GM12878 (cell line): ENCODE results near the gene MED13L. TPM values are rescaled to one million over a fixed set of nuclear protein-coding genes. Genes with fewer than 3 reads are reported as not detected.

ENCODE experiments used
- ATAC-seq: fragments of 200-7000 bp; cut with Tn5 transposase; 3 replicates; pipeline ENCODE4 v1.9.1; 2020; ENCODE audit warnings: mild to moderate bottlenecking, moderate library complexity
- BruUV-seq: library from RNA; stranded (reverse); fragments of 400-500 nt; replicated peaks from 2 replicates; lab custom pipeline; 2021; lab: Mats Ljungman, UMichigan
- CTCF ChIA-PET: fragments of 300-600 bp; sonication (Branson Sonifier 250); formaldehyde crosslinking; extraction: SDS; loops from one replicate; lab custom pipeline; 2021; ENCODE audit warnings: inconsistent platforms; lab: Yijun Ruan, JAX
- POLR2A ChIA-PET: fragments of 350-600 bp; formaldehyde crosslinking; extraction: SDS; loops from one replicate; lab custom pipeline; 2021; ENCODE audit warnings: inconsistent platforms; lab: Charles Lee
- RAD21 ChIA-PET: fragments of 300-600 bp; sonication (Branson Sonifier 250); formaldehyde crosslinking; loops from one replicate; lab custom pipeline; 2023; ENCODE audit warnings: antibody characterized with exemption; ENCODE audit not compliant: unreplicated experiment; lab: Charles Lee
- SMC1A ChIA-PET: fragments of 300-600 bp; sonication (Branson Sonifier 250); formaldehyde crosslinking; loops from one replicate; lab custom pipeline; 2023; ENCODE audit not compliant: unreplicated experiment, uncharacterized antibody; lab: Charles Lee
- DNase-seq: peaks from one replicate; pipeline ENCODE4 v3.0.0-alpha.2; 2011; ENCODE audit warnings: low read depth, low spot score
- FAIRE-seq: peaks from 3 replicates; lab custom pipeline; 2011; peaks lifted over from hg19 to GRCh38; lab: Jason Lieb, UNC
- H2AFZ ChIP-seq: 2 replicates; pipeline ENCODE4 v1.6.0; 2011; ENCODE audit warnings: low read depth, low read length, control low read depth; ENCODE audit not compliant: control insufficient read depth
- H3K27ac ChIP-seq: 2 replicates; pipeline ENCODE4 v1.5.1; 2011; ENCODE audit warnings: control low read depth; ENCODE audit not compliant: control insufficient read depth, insufficient read depth
- H3K27me3 ChIP-seq, 2 experiments: replicated peaks in 1 of 2; 2 replicates each; pipeline versions ENCODE4 v1.6.0 to v1.6.1; 2011; ENCODE audit warnings: low read length in 1 of 2; ENCODE audit not compliant: control insufficient read depth in 2 of 2, insufficient read depth in 2 of 2
- H3K36me3 ChIP-seq, 2 experiments: 2 replicates each; pipeline ENCODE4 v1.5.1; 2011; ENCODE audit warnings: low read length in 1 of 2; ENCODE audit not compliant: control insufficient read depth in 2 of 2, insufficient read depth in 2 of 2
- H3K4me1 ChIP-seq: 2 replicates; pipeline ENCODE4 v1.6.1; 2011; ENCODE audit warnings: mild to moderate bottlenecking, low read length, moderate library complexity, mixed read lengths; ENCODE audit not compliant: control insufficient read depth, insufficient read depth
- H3K4me2 ChIP-seq: 2 replicates; pipeline ENCODE4 v1.6.0; 2011; ENCODE audit warnings: control low read depth; ENCODE audit not compliant: control insufficient read depth, insufficient read depth
- H3K4me3 ChIP-seq: fragments of 200-600 bp; sonication (generic); 2 replicates; pipeline ENCODE4 v1.5.1; 2016
- H3K79me2 ChIP-seq: 2 replicates; pipeline ENCODE4 v1.6.0; 2011; ENCODE audit warnings: low read length; ENCODE audit not compliant: control insufficient read depth, insufficient read depth
- H3K9ac ChIP-seq: 2 replicates; pipeline ENCODE4 v1.8.0; 2011; ENCODE audit warnings: low read length, control low read depth, mixed read lengths; ENCODE audit not compliant: control insufficient read depth, insufficient read depth
- H3K9me3 ChIP-seq: replicated peaks from 3 replicates; pipeline ENCODE4 v1.5.1; 2011; ENCODE audit warnings: mild to moderate bottlenecking, low read length; ENCODE audit not compliant: control insufficient read depth, insufficient read depth
- H4K20me1 ChIP-seq: 2 replicates; pipeline ENCODE4 v1.6.0; 2011; ENCODE audit not compliant: control insufficient read depth, insufficient read depth
- ASH2L ChIP-seq: fragments of 300-600, 200-600 bp; sonication (generic); IDR thresholded peaks from 2 replicates; pipeline ENCODE4 v1.6.1; 2017; ENCODE audit warnings: low read depth, mild to moderate bottlenecking, borderline replicate concordance
- CHD2 ChIP-seq: IDR thresholded peaks from 2 replicates; pipeline ENCODE4 v1.6.1; 2011; ENCODE audit warnings: low read depth, low read length, improper control_type of control experiment, borderline replicate concordance
- DPF2 ChIP-seq: fragments of 450-650 bp; IDR thresholded peaks from 2 replicates; pipeline ENCODE4 v1.6.1; 2017; ENCODE audit warnings: mild to moderate bottlenecking
- E2F4 ChIP-seq: IDR thresholded peaks from 2 replicates; pipeline ENCODE4 v1.6.1; 2012; ENCODE audit warnings: low read depth, low read length, improper control_type of control experiment
- EP300 ChIP-seq, 2 experiments: fragments of 150-350 bp in 1 of 2; IDR thresholded peaks; 2 replicates each; pipeline ENCODE4 v1.6.1; 2011 to 2012; ENCODE audit warnings: low read depth in 2 of 2, low read length in 2 of 2, borderline replicate concordance in 1 of 2, improper control_type of control experiment in 1 of 2, inconsistent platforms in 1 of 2; ENCODE audit not compliant: control insufficient read depth in 1 of 2
- GATAD2B ChIP-seq: fragments of 450-650 bp; conservative IDR thresholded peaks from 2 replicates; pipeline ENCODE4 v1.6.1; 2017; ENCODE audit warnings: low read depth, mild to moderate bottlenecking, moderate library complexity
- IKZF2 ChIP-seq, 2 experiments: fragments of 450-650 bp; IDR thresholded peaks; 2 replicates each; pipeline ENCODE4 v1.6.1; 2017; ENCODE audit warnings: mild to moderate bottlenecking in 2 of 2, moderate library complexity in 2 of 2
- IRF5 ChIP-seq: fragments of 450-650 bp; IDR thresholded peaks from 2 replicates; pipeline ENCODE4 v1.6.1; 2017; ENCODE audit warnings: borderline replicate concordance
- LARP7 ChIP-seq: fragments of 450-650 bp; IDR thresholded peaks from 2 replicates; pipeline ENCODE4 v1.6.1; 2017; ENCODE audit warnings: mild to moderate bottlenecking
- NFIC ChIP-seq: IDR thresholded peaks from 2 replicates; pipeline ENCODE4 v1.6.1; 2012; ENCODE audit warnings: low read depth, mild to moderate bottlenecking, inconsistent platforms, low read length, moderate library complexity
- NFYA ChIP-seq: IDR thresholded peaks from 2 replicates; pipeline ENCODE4 v1.6.1; 2011; ENCODE audit warnings: low read depth, mild to moderate bottlenecking, low read length, improper control_type of control experiment, borderline replicate concordance
- PAX8 ChIP-seq: fragments of 450-650 bp; IDR thresholded peaks from 2 replicates; pipeline ENCODE4 v1.6.1; 2017; ENCODE audit warnings: mild to moderate bottlenecking, moderate library complexity
- SIN3A ChIP-seq: IDR thresholded peaks from 2 replicates; pipeline ENCODE4 v1.6.1; 2012; ENCODE audit warnings: low read depth, low read length, improper control_type of control experiment
- TAF1 ChIP-seq: IDR thresholded peaks from 2 replicates; pipeline ENCODE4 v1.6.1; 2011; ENCODE audit warnings: mild to moderate bottlenecking, low read depth, low read length, borderline replicate concordance
- ZNF207 ChIP-seq: fragments of 450-650 bp; IDR thresholded peaks from 2 replicates; pipeline ENCODE4 v1.6.1; 2014; ENCODE audit warnings: antibody characterized with exemption, mild to moderate bottlenecking, borderline replicate concordance
- ZNF384 ChIP-seq: IDR thresholded peaks from 2 replicates; pipeline ENCODE4 v1.6.1; 2012; ENCODE audit warnings: low read depth, mild to moderate bottlenecking, low read length, improper control_type of control experiment, borderline replicate concordance
- WGBS: methylation state at CpG from one replicate; pipeline ENCODE4 v1.1.6; 2016; ENCODE audit warnings: low lambda C conversion rate; ENCODE audit not compliant: insufficient replicate concordance, insufficient coverage; ENCODE audit errors: missing lambda C conversion rate; 5-methylcytosine and 5-hydroxymethylcytosine counted together
- in situ Hi-C: fragments of 300-500 bp; cut with MboI; formaldehyde crosslinking; loops from 9 replicates; pipeline ENCODE4 v1.14.3; 2018; ENCODE audit warnings: mixed read lengths
- intact Hi-C: fragments of 100-400 bp; cut with micrococcal nuclease; formaldehyde crosslinking; loops from one replicate; pipeline ENCODE4 v1.14.2; 2022; ENCODE audit not compliant: unreplicated experiment
- polyA plus RNA-seq, 11 experiments: library from polyadenylated mRNA; depleted of rRNA in 4 of 11; unstranded in 6 of 11; stranded (reverse) in 5 of 11; fragments of >200 nt; fragmentation: Nextera tagmentation in 4 of 11; fragmentation: Illumina TruSeq in 1 of 11; extraction: Ambion mirVana in 4 of 11; extraction: Trizol in 1 of 11; gene quantifications; 1 replicate in 1 of 11; 2 replicates in 10 of 11; pipeline versions ENCODE4 v1.2.1 to v1.2.3, GENCODE V29; 2011 to 2016; ENCODE audit warnings: inconsistent platforms in 2 of 11, missing spikeins in 2 of 11, low read depth in 1 of 11
- total RNA-seq, 4 experiments: library from RNA; depleted of rRNA in 3 of 4; stranded (reverse); fragments of >200 nt in 3 of 4; fragmentation: Illumina TruSeq in 1 of 4; extraction: Trizol in 1 of 4; gene quantifications; 2 replicates each; pipeline versions ENCODE4 v1.2.1 to v1.2.3, GENCODE V29; 2013 to 2021
- TF ChIP-seq, protein P1 (sequence below): IDR thresholded peaks from 2 replicates; pipeline ENCODE4 v1.6.1; 2011; ENCODE audit warnings: borderline replicate concordance, low read depth, mild to moderate bottlenecking, moderate library complexity, mixed read lengths, low read length; ENCODE audit not compliant: insufficient read depth; ENCODE audit errors: extremely low read length
- TF ChIP-seq, protein P2 (sequence below): fragments of 450-650 bp; IDR thresholded peaks from 2 replicates; pipeline ENCODE4 v1.6.1; 2017; ENCODE audit warnings: mild to moderate bottlenecking, low read depth, inconsistent platforms; ENCODE audit not compliant: poor library complexity, severe bottlenecking

The MED13L gene
- total and polyA plus RNA-seq, 10 of the 15 experiments (the other 5 are each of a cell fraction or from before 2014, with no cell fraction given) = 3.7 to 30.1 (median 9.1) TPM

DNA sequence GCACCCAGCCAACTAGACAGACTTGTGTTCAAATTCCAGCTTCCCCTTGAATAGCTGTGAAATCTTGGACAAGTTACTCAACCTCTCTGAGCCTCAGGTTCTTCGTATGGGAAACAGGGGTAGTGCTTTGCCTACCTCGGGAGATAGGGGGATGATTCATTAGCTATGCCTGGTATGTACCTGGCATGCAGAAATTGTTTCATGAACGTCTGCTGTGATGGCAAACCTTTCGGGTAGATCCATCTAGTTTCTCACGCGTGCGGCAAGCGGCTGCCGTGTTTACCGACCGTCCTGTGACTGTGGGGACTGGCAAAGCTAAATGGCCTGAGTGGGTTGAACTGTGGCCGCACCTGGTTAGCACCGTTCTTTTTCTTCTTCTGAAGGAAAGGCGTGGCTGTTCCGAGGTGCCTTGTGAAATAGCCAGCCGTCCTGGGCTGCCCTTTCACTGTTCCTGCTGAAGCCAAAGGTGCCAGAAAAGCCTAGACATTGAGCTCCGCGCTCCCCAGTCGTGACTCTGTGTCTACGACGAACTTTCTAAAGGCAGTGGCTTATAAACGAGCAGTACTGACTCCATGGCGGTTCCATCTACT lies 40.6 kb upstream of the MED13L start:
- DNase-seq = no peak
- no peak for FAIRE-seq
- peaks cover 0 to 2% of the 10 kb centered on the region in 2 experiments; a peak in 3 of 4 replicates for H3K27me3 ChIP-seq
- intact Hi-C loops (no loop called here), in situ Hi-C loops (no loop called here)
- no peaks in the 10 kb centered on the region for H3K79me2 ChIP-seq
- no peak overlapping the region for H2AFZ ChIP-seq
- H3K9me3 ChIP-seq = no peaks in the 10 kb centered on the region; the same call in 2 of the 3 replicates
- ChIA-PET CTCF (no interaction called here), SMC1A (no interaction called here), RAD21 (no interaction called here), POLR2A (no interaction called here)
- H3K4me2 ChIP-seq = no peak overlapping the region
- BruUV-seq = no TSS peak
- peaks cover 9% of the 10 kb centered on the region for H3K4me1 ChIP-seq
- H3K27ac ChIP-seq = no peak overlapping the region
- no peak overlapping the region for H3K9ac ChIP-seq
- H4K20me1 ChIP-seq = no peaks in the 10 kb centered on the region
- WGBS = 73% methylated on average over 20 of the region's 23 CpGs
- TF ChIP-seq, protein P1, sequence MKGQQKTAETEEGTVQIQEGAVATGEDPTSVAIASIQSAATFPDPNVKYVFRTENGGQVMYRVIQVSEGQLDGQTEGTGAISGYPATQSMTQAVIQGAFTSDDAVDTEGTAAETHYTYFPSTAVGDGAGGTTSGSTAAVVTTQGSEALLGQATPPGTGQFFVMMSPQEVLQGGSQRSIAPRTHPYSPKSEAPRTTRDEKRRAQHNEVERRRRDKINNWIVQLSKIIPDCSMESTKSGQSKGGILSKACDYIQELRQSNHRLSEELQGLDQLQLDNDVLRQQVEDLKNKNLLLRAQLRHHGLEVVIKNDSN = no peak
- TF ChIP-seq IRF5 (no peak), ASH2L (no peak), IKZF2 (IDR thresholded peaks at IDR 0.05) (no peak), SIN3A (no peak), NFYA (no peak), TAF1 (no peak), EP300 (IDR thresholded peaks at IDR 0.05; ENCODE audit: borderline replicate concordance in 1 of 2, control insufficient read depth in 1 of 2, low read depth in 2 of 2, low read length in 2 of 2) (no peak), E2F4 (no peak), PAX8 (no peak), NFIC (no peak), ZNF384 (no peak), GATAD2B (no peak), DPF2 (no peak), ZNF207 (no peak), LARP7 (no peak), CHD2 (no peak)
- TF ChIP-seq, protein P2, sequence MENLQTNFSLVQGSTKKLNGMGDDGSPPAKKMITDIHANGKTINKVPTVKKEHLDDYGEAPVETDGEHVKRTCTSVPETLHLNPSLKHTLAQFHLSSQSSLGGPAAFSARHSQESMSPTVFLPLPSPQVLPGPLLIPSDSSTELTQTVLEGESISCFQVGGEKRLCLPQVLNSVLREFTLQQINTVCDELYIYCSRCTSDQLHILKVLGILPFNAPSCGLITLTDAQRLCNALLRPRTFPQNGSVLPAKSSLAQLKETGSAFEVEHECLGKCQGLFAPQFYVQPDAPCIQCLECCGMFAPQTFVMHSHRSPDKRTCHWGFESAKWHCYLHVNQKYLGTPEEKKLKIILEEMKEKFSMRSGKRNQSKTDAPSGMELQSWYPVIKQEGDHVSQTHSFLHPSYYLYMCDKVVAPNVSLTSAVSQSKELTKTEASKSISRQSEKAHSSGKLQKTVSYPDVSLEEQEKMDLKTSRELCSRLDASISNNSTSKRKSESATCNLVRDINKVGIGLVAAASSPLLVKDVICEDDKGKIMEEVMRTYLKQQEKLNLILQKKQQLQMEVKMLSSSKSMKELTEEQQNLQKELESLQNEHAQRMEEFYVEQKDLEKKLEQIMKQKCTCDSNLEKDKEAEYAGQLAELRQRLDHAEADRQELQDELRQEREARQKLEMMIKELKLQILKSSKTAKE = no peak
- H3K36me3 ChIP-seq = no peaks in the 10 kb centered on the region
- ATAC-seq = no peak
- no peak overlapping the region for H3K4me3 ChIP-seq
